ENCODE results near the gene NAPSA.

DNA sequence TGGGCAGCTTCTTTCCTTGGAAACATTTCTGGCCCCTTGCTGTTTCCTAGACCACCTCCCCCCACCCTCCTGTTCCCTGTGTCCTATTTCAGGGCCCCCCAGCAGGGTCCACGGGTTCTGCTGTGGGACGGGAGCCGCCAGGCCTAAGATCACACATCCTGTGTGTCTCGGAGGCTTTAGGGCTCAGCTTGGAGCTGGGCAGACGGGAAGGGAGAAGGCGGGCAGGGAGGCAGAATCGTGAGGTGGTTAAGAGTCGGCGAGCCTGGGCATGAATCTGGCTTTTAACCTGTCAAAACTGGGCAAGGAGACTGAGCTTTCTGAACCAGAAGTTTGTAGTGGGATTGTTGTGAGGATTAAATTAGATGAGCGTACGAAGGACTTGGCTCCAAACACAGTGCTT, 41.1 kb downstream of the NAPSA start:
- TF ChIP-seq EP300 (IDR thresholded peaks at IDR 0.05; ENCODE audit: low read depth) (no peak), POLR2A (IDR thresholded peaks at IDR 0.05) (no peak)
- TF ChIP-seq, protein P1, sequence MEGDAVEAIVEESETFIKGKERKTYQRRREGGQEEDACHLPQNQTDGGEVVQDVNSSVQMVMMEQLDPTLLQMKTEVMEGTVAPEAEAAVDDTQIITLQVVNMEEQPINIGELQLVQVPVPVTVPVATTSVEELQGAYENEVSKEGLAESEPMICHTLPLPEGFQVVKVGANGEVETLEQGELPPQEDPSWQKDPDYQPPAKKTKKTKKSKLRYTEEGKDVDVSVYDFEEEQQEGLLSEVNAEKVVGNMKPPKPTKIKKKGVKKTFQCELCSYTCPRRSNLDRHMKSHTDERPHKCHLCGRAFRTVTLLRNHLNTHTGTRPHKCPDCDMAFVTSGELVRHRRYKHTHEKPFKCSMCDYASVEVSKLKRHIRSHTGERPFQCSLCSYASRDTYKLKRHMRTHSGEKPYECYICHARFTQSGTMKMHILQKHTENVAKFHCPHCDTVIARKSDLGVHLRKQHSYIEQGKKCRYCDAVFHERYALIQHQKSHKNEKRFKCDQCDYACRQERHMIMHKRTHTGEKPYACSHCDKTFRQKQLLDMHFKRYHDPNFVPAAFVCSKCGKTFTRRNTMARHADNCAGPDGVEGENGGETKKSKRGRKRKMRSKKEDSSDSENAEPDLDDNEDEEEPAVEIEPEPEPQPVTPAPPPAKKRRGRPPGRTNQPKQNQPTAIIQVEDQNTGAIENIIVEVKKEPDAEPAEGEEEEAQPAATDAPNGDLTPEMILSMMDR (IDR thresholded peaks at IDR 0.05) = no peak

Measured in transverse colon (tissue), 3 donors.